Adrenal gland (tissue), 5 donors: ENCODE data around the gene ADAMTS18.

ENCODE experiments used
- CTCF ChIP-seq, 6 experiments: fragments of 450-650 bp in 4 of 6; fragments of 200-600 bp in 2 of 6; sonication (generic) in 1 of 6; IDR thresholded peaks; 1 replicate in 5 of 6; 2 replicates in 1 of 6; pipeline versions ENCODE4 v1.5.1 to v1.8.0; 2016 to 2021; ENCODE audit warnings: antibody characterized with exemption in 6 of 6, mild to moderate bottlenecking in 2 of 6, moderate library complexity in 1 of 6
- POLR2A ChIP-seq, 2 donors: fragments of 450-650 bp; IDR thresholded peaks; one replicate each; pipeline ENCODE4 v1.6.1; 2017; ENCODE audit warnings: antibody characterized with exemption in 2 of 2, mild to moderate bottlenecking in 2 of 2, moderate library complexity in 1 of 2
- donor health status: DM: no; HTN: no; CAD: no.

- no peak for TF ChIP-seq CTCF (IDR thresholded peaks at IDR 0.05)
- TF ChIP-seq POLR2A (IDR thresholded peaks at IDR 0.05): no peak
These were observed 40.1 kb downstream of the ADAMTS18 start for GRCh38 chr16:77394699-77395098.
